Measurements from ENCODE around the gene ATXN10.

DNA sequence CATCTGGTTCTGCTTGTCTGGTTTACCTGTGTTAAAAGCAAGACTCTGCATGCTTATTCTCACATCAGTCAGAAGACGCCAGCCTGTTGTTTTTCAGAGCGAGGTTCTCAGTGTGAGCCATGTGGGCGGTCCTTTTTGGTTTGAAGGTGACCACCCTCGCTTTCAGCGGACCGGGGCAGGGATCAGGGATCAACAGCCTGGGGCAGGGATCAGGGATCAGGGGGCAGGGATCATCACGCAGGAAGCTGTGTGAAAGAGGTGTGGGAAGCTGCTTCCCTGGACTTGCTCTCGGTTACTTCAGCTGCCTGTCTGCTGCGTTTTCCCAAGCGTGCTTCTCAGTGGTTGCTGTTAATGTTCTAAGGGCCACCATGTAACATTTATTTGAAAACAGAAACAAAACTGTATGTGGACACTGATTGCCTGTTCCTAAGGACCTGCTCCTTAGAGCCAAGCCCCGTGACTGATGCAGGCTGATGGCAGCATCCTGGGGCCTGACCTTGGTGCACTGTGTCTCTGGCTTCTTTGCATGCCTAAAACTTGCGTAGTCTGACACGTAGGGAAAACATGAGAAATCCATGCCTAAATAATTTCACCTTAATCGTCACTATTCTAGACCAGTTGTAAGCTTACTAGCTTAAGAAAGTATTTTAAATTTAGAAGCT lies 146.9 kb downstream of the ATXN10 start:
- TF ChIP-seq EZH2 (IDR thresholded peaks at IDR 0.05; ENCODE audit: borderline replicate concordance, control insufficient read depth, low read depth, low read length) (no peak), BACH1 (IDR thresholded peaks at IDR 0.05; ENCODE audit: borderline replicate concordance) (no peak), TCF12 (IDR thresholded peaks at IDR 0.05; ENCODE audit: low read depth, low read length) (no peak), CHD1 (IDR thresholded peaks at IDR 0.05; ENCODE audit: low read depth, low read length) (no peak), FOXK2 (IDR thresholded peaks at IDR 0.05) (no peak), YY1 (IDR thresholded peaks at IDR 0.05; ENCODE audit: low read depth, low read length) (no peak), RB1 (IDR thresholded peaks at IDR 0.05; ENCODE audit: borderline replicate concordance) (no peak), CBFB (IDR thresholded peaks at IDR 0.05; ENCODE audit: low read depth) (no peak), CREB1 (IDR thresholded peaks at IDR 0.05; ENCODE audit: low read depth) (no peak)
- TF ChIP-seq, protein P1, sequence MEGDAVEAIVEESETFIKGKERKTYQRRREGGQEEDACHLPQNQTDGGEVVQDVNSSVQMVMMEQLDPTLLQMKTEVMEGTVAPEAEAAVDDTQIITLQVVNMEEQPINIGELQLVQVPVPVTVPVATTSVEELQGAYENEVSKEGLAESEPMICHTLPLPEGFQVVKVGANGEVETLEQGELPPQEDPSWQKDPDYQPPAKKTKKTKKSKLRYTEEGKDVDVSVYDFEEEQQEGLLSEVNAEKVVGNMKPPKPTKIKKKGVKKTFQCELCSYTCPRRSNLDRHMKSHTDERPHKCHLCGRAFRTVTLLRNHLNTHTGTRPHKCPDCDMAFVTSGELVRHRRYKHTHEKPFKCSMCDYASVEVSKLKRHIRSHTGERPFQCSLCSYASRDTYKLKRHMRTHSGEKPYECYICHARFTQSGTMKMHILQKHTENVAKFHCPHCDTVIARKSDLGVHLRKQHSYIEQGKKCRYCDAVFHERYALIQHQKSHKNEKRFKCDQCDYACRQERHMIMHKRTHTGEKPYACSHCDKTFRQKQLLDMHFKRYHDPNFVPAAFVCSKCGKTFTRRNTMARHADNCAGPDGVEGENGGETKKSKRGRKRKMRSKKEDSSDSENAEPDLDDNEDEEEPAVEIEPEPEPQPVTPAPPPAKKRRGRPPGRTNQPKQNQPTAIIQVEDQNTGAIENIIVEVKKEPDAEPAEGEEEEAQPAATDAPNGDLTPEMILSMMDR (IDR thresholded peaks at IDR 0.05 in 2 of 3, conservative IDR thresholded peaks at IDR 0.05 in 1 of 3; ENCODE audit: control insufficient read depth in 2 of 3, extremely low read depth in 1 of 3, insufficient read depth in 1 of 3, low read depth in 3 of 3, low read length in 3 of 3): no peak
- TF ChIP-seq, protein P2, sequence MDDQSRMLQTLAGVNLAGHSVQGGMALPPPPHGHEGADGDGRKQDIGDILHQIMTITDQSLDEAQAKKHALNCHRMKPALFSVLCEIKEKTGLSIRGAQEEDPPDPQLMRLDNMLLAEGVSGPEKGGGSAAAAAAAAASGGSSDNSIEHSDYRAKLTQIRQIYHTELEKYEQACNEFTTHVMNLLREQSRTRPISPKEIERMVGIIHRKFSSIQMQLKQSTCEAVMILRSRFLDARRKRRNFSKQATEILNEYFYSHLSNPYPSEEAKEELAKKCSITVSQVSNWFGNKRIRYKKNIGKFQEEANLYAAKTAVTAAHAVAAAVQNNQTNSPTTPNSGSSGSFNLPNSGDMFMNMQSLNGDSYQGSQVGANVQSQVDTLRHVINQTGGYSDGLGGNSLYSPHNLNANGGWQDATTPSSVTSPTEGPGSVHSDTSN (IDR thresholded peaks at IDR 0.05; ENCODE audit: insufficient replicate concordance, low read depth, low read length): no peak
- TF ChIP-seq, protein P3, sequence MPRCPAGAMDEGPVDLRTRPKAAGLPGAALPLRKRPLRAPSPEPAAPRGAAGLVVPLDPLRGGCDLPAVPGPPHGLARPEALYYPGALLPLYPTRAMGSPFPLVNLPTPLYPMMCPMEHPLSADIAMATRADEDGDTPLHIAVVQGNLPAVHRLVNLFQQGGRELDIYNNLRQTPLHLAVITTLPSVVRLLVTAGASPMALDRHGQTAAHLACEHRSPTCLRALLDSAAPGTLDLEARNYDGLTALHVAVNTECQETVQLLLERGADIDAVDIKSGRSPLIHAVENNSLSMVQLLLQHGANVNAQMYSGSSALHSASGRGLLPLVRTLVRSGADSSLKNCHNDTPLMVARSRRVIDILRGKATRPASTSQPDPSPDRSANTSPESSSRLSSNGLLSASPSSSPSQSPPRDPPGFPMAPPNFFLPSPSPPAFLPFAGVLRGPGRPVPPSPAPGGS (IDR thresholded peaks at IDR 0.05; ENCODE audit: borderline replicate concordance, insufficient read depth, low read depth, low read length, poor library complexity, severe bottlenecking): no peak
- TF ChIP-seq, protein P4, sequence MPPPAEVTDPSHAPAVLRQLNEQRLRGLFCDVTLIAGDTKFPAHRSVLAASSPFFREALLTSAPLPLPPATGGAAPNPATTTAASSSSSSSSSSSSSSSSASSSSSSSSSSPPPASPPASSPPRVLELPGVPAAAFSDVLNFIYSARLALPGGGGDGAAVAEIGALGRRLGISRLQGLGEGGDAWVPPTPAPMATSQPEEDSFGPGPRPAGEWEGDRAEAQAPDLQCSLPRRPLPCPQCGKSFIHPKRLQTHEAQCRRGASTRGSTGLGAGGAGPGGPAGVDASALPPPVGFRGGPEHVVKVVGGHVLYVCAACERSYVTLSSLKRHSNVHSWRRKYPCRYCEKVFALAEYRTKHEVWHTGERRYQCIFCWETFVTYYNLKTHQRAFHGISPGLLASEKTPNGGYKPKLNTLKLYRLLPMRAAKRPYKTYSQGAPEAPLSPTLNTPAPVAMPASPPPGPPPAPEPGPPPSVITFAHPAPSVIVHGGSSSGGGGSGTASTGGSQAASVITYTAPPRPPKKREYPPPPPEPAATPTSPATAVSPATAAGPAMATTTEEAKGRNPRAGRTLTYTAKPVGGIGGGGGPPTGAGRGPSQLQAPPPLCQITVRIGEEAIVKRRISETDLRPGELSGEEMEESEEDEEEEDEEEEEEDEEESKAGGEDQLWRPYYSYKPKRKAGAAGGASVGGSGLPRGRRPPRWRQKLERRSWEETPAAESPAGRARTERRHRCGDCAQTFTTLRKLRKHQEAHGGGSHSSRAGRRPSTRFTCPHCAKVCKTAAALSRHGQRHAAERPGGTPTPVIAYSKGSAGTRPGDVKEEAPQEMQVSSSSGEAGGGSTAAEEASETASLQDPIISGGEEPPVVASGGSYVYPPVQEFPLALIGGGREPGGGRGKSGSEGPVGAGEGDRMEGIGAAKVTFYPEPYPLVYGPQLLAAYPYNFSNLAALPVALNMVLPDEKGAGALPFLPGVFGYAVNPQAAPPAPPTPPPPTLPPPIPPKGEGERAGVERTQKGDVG (CRISPR knock-in tag; IDR thresholded peaks at IDR 0.05): no peak

All from GM12878 (cell line).